H9 (cell line): Measurements from ENCODE around the gene THSD7B. TPM values are rescaled to one million over a fixed set of nuclear protein-coding genes. Genes with fewer than 3 reads are reported as not detected.

Experiments
- DNase-seq: peaks from one replicate; pipeline ENCODE4 v3.0.0-alpha.2; 2017
- H2AFZ ChIP-seq: one replicate; pipeline ENCODE4 v1.6.1; 2013; ENCODE audit warnings: mild to moderate bottlenecking, low read length, control low read depth, moderate library complexity
- H2AK5ac ChIP-seq: 2 replicates; pipeline ENCODE4 v1.6.1; 2013; ENCODE audit warnings: low read length, control low read depth, mixed read lengths; ENCODE audit not compliant: insufficient read length
- H2BK120ac ChIP-seq: one replicate; pipeline ENCODE4 v1.6.1; 2013; ENCODE audit warnings: low read depth, mild to moderate bottlenecking, low read length, control low read depth, inconsistent platforms; ENCODE audit not compliant: poor library complexity, severe bottlenecking
- H2BK12ac ChIP-seq: 2 replicates; pipeline ENCODE4 v1.6.1; 2013; ENCODE audit warnings: low read length, control low read depth, mixed read lengths, low read depth; ENCODE audit not compliant: insufficient read length
- H2BK15ac ChIP-seq: 2 replicates; pipeline ENCODE4 v1.6.1; 2013; ENCODE audit warnings: low read depth, low read length, control low read depth
- H2BK20ac ChIP-seq: one replicate; pipeline ENCODE4 v1.6.1; 2013; ENCODE audit warnings: low read depth, mild to moderate bottlenecking, low read length, control low read depth, inconsistent platforms; ENCODE audit not compliant: poor library complexity, severe bottlenecking
- H2BK5ac ChIP-seq: 2 replicates; pipeline ENCODE4 v1.6.1; 2013; ENCODE audit warnings: low read length, control low read depth, mixed read lengths; ENCODE audit not compliant: insufficient read length
- H3K14ac ChIP-seq: 2 replicates; pipeline ENCODE4 v1.6.1; 2013; ENCODE audit warnings: low read length, control low read depth; ENCODE audit not compliant: insufficient read depth
- H3K18ac ChIP-seq: 2 replicates; pipeline ENCODE4 v1.6.1; 2013; ENCODE audit warnings: low read depth, mild to moderate bottlenecking, mixed read lengths, low read length, control low read depth; ENCODE audit not compliant: insufficient read length
- H3K23ac ChIP-seq: 2 replicates; pipeline ENCODE4 v1.6.1; 2013; ENCODE audit warnings: low read length, control low read depth, mixed read lengths, low read depth; ENCODE audit not compliant: insufficient read length
- H3K23me2 ChIP-seq: 2 replicates; pipeline ENCODE4 v1.6.1; 2013; ENCODE audit warnings: low read depth, mild to moderate bottlenecking, mixed read lengths, low read length, control low read depth; ENCODE audit not compliant: insufficient read length, poor library complexity, severe bottlenecking
- H3K27ac ChIP-seq: 2 replicates; pipeline ENCODE4 v1.5.1; 2013; ENCODE audit warnings: low read length, control low read depth, mixed read lengths, low read depth; ENCODE audit not compliant: insufficient read length
- H3K27me3 ChIP-seq: 2 replicates; pipeline ENCODE4 v1.6.1; 2013; ENCODE audit warnings: low read length, control low read depth, inconsistent platforms; ENCODE audit not compliant: insufficient read depth
- H3K4ac ChIP-seq: 2 replicates; pipeline ENCODE4 v1.6.1; 2013; ENCODE audit warnings: low read depth, mild to moderate bottlenecking, control low read depth, inconsistent platforms, low read length, moderate library complexity
- H3K4me1 ChIP-seq: 2 replicates; pipeline ENCODE4 v1.6.1; 2013; ENCODE audit warnings: low read length, control low read depth, inconsistent platforms; ENCODE audit not compliant: insufficient read depth
- H3K4me2 ChIP-seq: 2 replicates; pipeline ENCODE4 v1.6.1; 2013; ENCODE audit warnings: low read length, control low read depth, mixed read lengths; ENCODE audit not compliant: insufficient read length, insufficient read depth
- H3K56ac ChIP-seq: 2 replicates; pipeline ENCODE4 v1.6.1; 2013; ENCODE audit warnings: low read depth, mild to moderate bottlenecking, mixed read lengths, low read length, control low read depth; ENCODE audit not compliant: insufficient read length
- H3K79me1 ChIP-seq: 2 replicates; pipeline ENCODE4 v1.6.1; 2013; ENCODE audit warnings: low read depth, mild to moderate bottlenecking, moderate library complexity, low read length, control low read depth, inconsistent platforms; ENCODE audit not compliant: insufficient read depth, poor library complexity, severe bottlenecking
- H3K79me2 ChIP-seq: 2 replicates; pipeline ENCODE4 v1.6.1; 2013; ENCODE audit warnings: low read length, control low read depth, inconsistent platforms; ENCODE audit not compliant: insufficient read depth
- H3K9ac ChIP-seq: 2 replicates; pipeline ENCODE4 v1.6.1; 2013; ENCODE audit warnings: low read length, control low read depth, mixed read lengths; ENCODE audit not compliant: insufficient read length; ENCODE audit errors: extremely low read depth
- H3K9me3 ChIP-seq: one replicate; pipeline ENCODE4 v1.6.1; 2013; ENCODE audit warnings: low read depth, low read length, inconsistent platforms; ENCODE audit not compliant: control insufficient read depth
- H3T11ph ChIP-seq: one replicate; pipeline ENCODE4 v1.6.1; 2013; ENCODE audit warnings: mild to moderate bottlenecking, low read length, control low read depth, inconsistent platforms
- H4K20me1 ChIP-seq: one replicate; pipeline ENCODE4 v1.6.1; 2013; ENCODE audit not compliant: control insufficient read depth, insufficient read length, insufficient read depth
- H4K5ac ChIP-seq: 2 replicates; pipeline ENCODE4 v1.6.1; 2013; ENCODE audit warnings: low read depth, mild to moderate bottlenecking, mixed read lengths, low read length, control low read depth; ENCODE audit not compliant: insufficient read length
- H4K8ac ChIP-seq: replicated peaks from 2 replicates; pipeline ENCODE4 v1.6.1; 2013; ENCODE audit warnings: low read length, control low read depth, mixed read lengths, low read depth; ENCODE audit not compliant: insufficient read length
- H4K91ac ChIP-seq: 2 replicates; pipeline ENCODE4 v1.6.1; 2013; ENCODE audit warnings: low read depth, mild to moderate bottlenecking, moderate library complexity, mixed read lengths, low read length, control low read depth; ENCODE audit not compliant: insufficient read length
- H3K27ac Mint-ChIP-seq, 3 experiments: 2 replicates in 2 of 3; 3 replicates in 1 of 3; pipeline ENCODE4 v1.8.0; 2020 to 2021; ENCODE audit warnings: mixed read lengths in 3 of 3, mild to moderate bottlenecking in 1 of 3, moderate library complexity in 1 of 3
- H3K27me3 Mint-ChIP-seq: 2 replicates; pipeline ENCODE4 v1.8.0; 2021; ENCODE audit warnings: low read depth, mild to moderate bottlenecking, moderate library complexity, mixed read lengths
- H3K36me3 Mint-ChIP-seq, 3 experiments: 2 replicates in 2 of 3; 3 replicates in 1 of 3; pipeline ENCODE4 v1.8.0; 2020 to 2021; ENCODE audit warnings: low read depth in 3 of 3, mixed read lengths in 3 of 3; ENCODE audit not compliant: insufficient read depth in 1 of 3
- H3K4me1 Mint-ChIP-seq, 2 experiments: 2 replicates each; pipeline ENCODE4 v1.8.0; 2020; ENCODE audit warnings: mixed read lengths in 2 of 2
- H3K4me3 Mint-ChIP-seq, 2 experiments: 2 replicates in 1 of 2; 3 replicates in 1 of 2; pipeline ENCODE4 v1.8.0; 2020 to 2021; ENCODE audit warnings: mild to moderate bottlenecking in 2 of 2, mixed read lengths in 2 of 2, moderate library complexity in 1 of 2
- H3K9me3 Mint-ChIP-seq, 2 experiments: 2 replicates in 1 of 2; 3 replicates in 1 of 2; pipeline ENCODE4 v1.8.0; 2020; ENCODE audit warnings: mild to moderate bottlenecking in 2 of 2, mixed read lengths in 2 of 2, moderate library complexity in 1 of 2
- WGBS: extraction: QIAGEN DNeasy Blood & Tissue Kit; methylation state at CpG from one replicate; pipeline ENCODE4 v1.1.7; 2013; ENCODE audit warnings: missing lambda C conversion rate, low lambda C conversion rate, mixed read lengths; ENCODE audit not compliant: insufficient read length; ENCODE audit errors: extremely low coverage; 5-methylcytosine and 5-hydroxymethylcytosine counted together
- total RNA-seq: library from RNA; stranded (reverse); gene quantifications from 2 replicates; pipeline ENCODE4 v1.2.1, GENCODE V29; 2021
- TF ChIP-seq, protein P1 (sequence below): fragments of 200-600 bp; sonication (generic); conservative IDR thresholded peaks from 3 replicates; pipeline ENCODE4 v1.8.0; 2021; ENCODE audit warnings: antibody characterized with exemption, mild to moderate bottlenecking

Gene THSD7B
- total RNA-seq, 1 experiment from 2014 or later = 0.85 TPM

DNA sequence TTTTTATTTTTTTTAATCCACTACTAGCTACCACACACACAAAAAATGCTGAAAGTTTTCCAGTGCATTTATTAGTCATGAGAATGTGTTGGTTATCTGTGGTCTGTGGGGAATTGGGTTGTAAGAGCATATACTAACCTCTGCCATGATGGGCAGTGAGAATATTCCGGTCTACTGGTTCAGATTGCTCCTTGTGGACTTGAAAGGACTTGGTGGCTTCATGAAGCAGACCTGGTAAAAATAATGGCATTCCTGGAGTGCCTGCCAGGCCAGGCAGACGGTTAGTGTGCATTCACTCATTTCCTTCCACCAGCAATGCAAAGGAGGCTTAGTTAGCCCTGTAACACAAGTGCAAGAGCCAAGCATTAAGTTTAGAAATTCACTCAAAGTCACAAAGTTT is 150.8 kb downstream of the THSD7B start:
- H3K4me3 Mint-ChIP-seq = no peak overlapping the region
- no peaks in the 10 kb centered on the region for H3K23me2 ChIP-seq
- no peak overlapping the region for H3K27ac ChIP-seq
- H2BK20ac ChIP-seq = no peak overlapping the region
- no peaks in the 10 kb centered on the region for H4K20me1 ChIP-seq
- no peak overlapping the region for H4K8ac ChIP-seq
- no peak overlapping the region for H3K18ac ChIP-seq
- peaks cover 16 to 18% of the 10 kb centered on the region in 2 experiments for H3K9me3 Mint-ChIP-seq
- H4K5ac ChIP-seq = no peak overlapping the region
- no peak overlapping the region for H3K27ac Mint-ChIP-seq
- H3K4me2 ChIP-seq = no peak overlapping the region
- no CpG with 5 or more reads among the region's 2 CpGs for WGBS
- H3K36me3 Mint-ChIP-seq = peaks cover 4 to 14% (median 7%) of the 10 kb centered on the region in 3 experiments; a peak in 5 of 7 replicates
- no peak for DNase-seq
- H3K27me3 Mint-ChIP-seq = no peaks in the 10 kb centered on the region
- no peak overlapping the region for H2BK5ac ChIP-seq
- H3K4me1 ChIP-seq = no peaks in the 10 kb centered on the region
- no peaks in the 10 kb centered on the region for H3K79me2 ChIP-seq
- no peak overlapping the region for H2AFZ ChIP-seq
- TF ChIP-seq, protein P1, sequence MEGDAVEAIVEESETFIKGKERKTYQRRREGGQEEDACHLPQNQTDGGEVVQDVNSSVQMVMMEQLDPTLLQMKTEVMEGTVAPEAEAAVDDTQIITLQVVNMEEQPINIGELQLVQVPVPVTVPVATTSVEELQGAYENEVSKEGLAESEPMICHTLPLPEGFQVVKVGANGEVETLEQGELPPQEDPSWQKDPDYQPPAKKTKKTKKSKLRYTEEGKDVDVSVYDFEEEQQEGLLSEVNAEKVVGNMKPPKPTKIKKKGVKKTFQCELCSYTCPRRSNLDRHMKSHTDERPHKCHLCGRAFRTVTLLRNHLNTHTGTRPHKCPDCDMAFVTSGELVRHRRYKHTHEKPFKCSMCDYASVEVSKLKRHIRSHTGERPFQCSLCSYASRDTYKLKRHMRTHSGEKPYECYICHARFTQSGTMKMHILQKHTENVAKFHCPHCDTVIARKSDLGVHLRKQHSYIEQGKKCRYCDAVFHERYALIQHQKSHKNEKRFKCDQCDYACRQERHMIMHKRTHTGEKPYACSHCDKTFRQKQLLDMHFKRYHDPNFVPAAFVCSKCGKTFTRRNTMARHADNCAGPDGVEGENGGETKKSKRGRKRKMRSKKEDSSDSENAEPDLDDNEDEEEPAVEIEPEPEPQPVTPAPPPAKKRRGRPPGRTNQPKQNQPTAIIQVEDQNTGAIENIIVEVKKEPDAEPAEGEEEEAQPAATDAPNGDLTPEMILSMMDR = no peak
- H3K9ac ChIP-seq = no peak overlapping the region
- no peak overlapping the region for H2BK120ac ChIP-seq
- H2BK12ac ChIP-seq = no peak overlapping the region
- no peak overlapping the region for H3K14ac ChIP-seq
- peaks cover 5 to 15% of the 10 kb centered on the region in 2 experiments for H3K4me1 Mint-ChIP-seq
- H3K4ac ChIP-seq = no peak overlapping the region
- H3K56ac ChIP-seq = no peak overlapping the region
- H3K23ac ChIP-seq = no peak overlapping the region
- no peak overlapping the region for H3T11ph ChIP-seq
- no peak overlapping the region for H2BK15ac ChIP-seq
- H3K9me3 ChIP-seq = peaks cover 5% of the 10 kb centered on the region
- H3K79me1 ChIP-seq = no peaks in the 10 kb centered on the region
- no peak overlapping the region for H2AK5ac ChIP-seq
- H3K27me3 ChIP-seq = no peaks in the 10 kb centered on the region
- H4K91ac ChIP-seq = no peak overlapping the region
